HepG2 (cell line): ENCODE data around the gene SUN5. TPM values are rescaled to one million over a fixed set of nuclear protein-coding genes. Genes with fewer than 3 reads are reported as not detected.
A peak's percentile ranks its signal among the peaks of the same experiment; 100 is the strongest.

ENCODE experiments used
- BORCS8-MEF2B ChIP-seq: sonication (generic); formaldehyde crosslinking; IDR thresholded peaks from 2 replicates; pipeline ENCODE4 v1.8.0; 2022; ENCODE audit warnings: mild to moderate bottlenecking, missing genetic modification reagents
- CENPBD1 ChIP-seq: sonication (generic); formaldehyde crosslinking; IDR thresholded peaks from 2 replicates; pipeline ENCODE4 v1.8.0; 2022; ENCODE audit warnings: missing genetic modification reagents, low read depth, mild to moderate bottlenecking, borderline replicate concordance
- CREBL2 ChIP-seq: sonication (generic); formaldehyde crosslinking; IDR thresholded peaks from 2 replicates; pipeline ENCODE4 v1.8.1; 2023; ENCODE audit warnings: missing genetic modification reagents, mild to moderate bottlenecking, borderline replicate concordance
- FUBP1 ChIP-seq: sonication (generic); formaldehyde crosslinking; IDR thresholded peaks from 2 replicates; pipeline ENCODE4 v1.5.1; 2020; ENCODE audit warnings: missing genetic modification reagents, mild to moderate bottlenecking, borderline replicate concordance
- LRRFIP1 ChIP-seq: sonication (generic); formaldehyde crosslinking; conservative IDR thresholded peaks from 2 replicates; pipeline ENCODE4 v1.4.0; 2020; ENCODE audit warnings: missing genetic modification reagents
- MIXL1 ChIP-seq: IDR thresholded peaks from 2 replicates; pipeline ENCODE4 v1.6.1; 2016
- MLLT10 ChIP-seq: sonication (generic); formaldehyde crosslinking; IDR thresholded peaks from 2 replicates; pipeline ENCODE4 v1.4.0; 2020; ENCODE audit warnings: missing genetic modification reagents
- MXD1 ChIP-seq: sonication (generic); formaldehyde crosslinking; IDR thresholded peaks from 2 replicates; pipeline ENCODE4 v1.4.0; 2020; ENCODE audit warnings: mild to moderate bottlenecking, missing genetic modification reagents
- NFIC ChIP-seq: IDR thresholded peaks from 2 replicates; pipeline ENCODE4 v1.6.1; 2012; ENCODE audit warnings: mild to moderate bottlenecking, low read length, inconsistent platforms
- NFKB2 ChIP-seq: sonication (generic); formaldehyde crosslinking; IDR thresholded peaks from 2 replicates; pipeline ENCODE4 v1.4.0; 2020; ENCODE audit warnings: missing genetic modification reagents, borderline replicate concordance
- RBM39 ChIP-seq: fragments of 200-400 bp; formaldehyde crosslinking; IDR thresholded peaks from one replicate; pipeline ENCODE4 v1.6.1; 2018; ENCODE audit warnings: antibody characterized with exemption, mild to moderate bottlenecking, low read depth, low read length; ENCODE audit not compliant: poor library complexity, severe bottlenecking
- SNRNP70 ChIP-seq: fragments of 200-400 bp; formaldehyde crosslinking; IDR thresholded peaks from 2 replicates; pipeline ENCODE4 v1.6.1; 2017; ENCODE audit warnings: mild to moderate bottlenecking, low read depth, low read length, moderate library complexity
- SRSF4 ChIP-seq: fragments of 200-400 bp; formaldehyde crosslinking; IDR thresholded peaks from one replicate; pipeline ENCODE4 v1.6.1; 2018; ENCODE audit warnings: mild to moderate bottlenecking, low read depth, low read length, moderate library complexity; ENCODE audit not compliant: poor library complexity, severe bottlenecking
- ZBTB49 ChIP-seq: sonication (generic); formaldehyde crosslinking; IDR thresholded peaks from 2 replicates; pipeline ENCODE4 v1.4.0; 2020; ENCODE audit warnings: missing genetic modification reagents, borderline replicate concordance
- ZNF367 ChIP-seq: sonication (generic); formaldehyde crosslinking; IDR thresholded peaks from 2 replicates; pipeline ENCODE4 v1.4.0; 2020; ENCODE audit warnings: missing genetic modification reagents, borderline replicate concordance
- ZNF530 ChIP-seq: sonication (generic); formaldehyde crosslinking; IDR thresholded peaks from 2 replicates; pipeline ENCODE4 v1.5.0; 2020; ENCODE audit warnings: low read depth, mild to moderate bottlenecking, missing genetic modification reagents
- ZNF792 ChIP-seq: IDR thresholded peaks from 2 replicates; pipeline ENCODE4 v1.6.1; 2016
- ZNF891 ChIP-seq: sonication (generic); formaldehyde crosslinking; IDR thresholded peaks from 2 replicates; pipeline ENCODE4 v1.5.0; 2020; ENCODE audit warnings: mild to moderate bottlenecking, missing genetic modification reagents
- polyA plus RNA-seq, 8 experiments: library from polyadenylated mRNA; depleted of rRNA in 3 of 8; stranded (reverse) in 7 of 8; unstranded in 1 of 8; fragments of >200 nt; fragmentation: Illumina TruSeq in 4 of 8; extraction: Trizol in 4 of 8; gene quantifications; 2 replicates each; pipeline versions ENCODE4 v1.2.1 to v1.2.3, GENCODE V29; 2011 to 2016; ENCODE audit warnings: low read depth in 4 of 8, missing spikeins in 1 of 8, mixed read lengths in 1 of 8; ENCODE audit not compliant: insufficient read depth in 1 of 8
- total RNA-seq, 5 experiments: library from RNA; depleted of rRNA; stranded (reverse); fragments of >200 nt; fragmentation: Illumina TruSeq; extraction: Trizol; gene quantifications; 2 replicates each; pipeline ENCODE4 v1.2.3, GENCODE V29; 2016; ENCODE audit warnings: low read depth in 1 of 5

Gene SUN5
- total and polyA plus RNA-seq, 2 of the 13 experiments (the other 11 are each of a cell fraction or from before 2014, with no cell fraction given) = not detected

- TF ChIP-seq FUBP1 (CRISPR knock-in tag) = no peak
- no peak for TF ChIP-seq MLLT10 (CRISPR knock-in tag)
- no peak; the same call in 1 of the 2 replicates for TF ChIP-seq ZBTB49
- TF ChIP-seq NFKB2 (CRISPR knock-in tag) = peak; percentile 59; the same call in 1 of the 2 replicates
- TF ChIP-seq ZNF367 (CRISPR knock-in tag) = no peak
- no peak for TF ChIP-seq ZNF530 (CRISPR knock-in tag)
- TF ChIP-seq BORCS8-MEF2B (CRISPR knock-in tag) = no peak
- TF ChIP-seq SNRNP70 = no peak; the same call in 1 of the 2 replicates
- no peak for TF ChIP-seq MIXL1 (CRISPR knock-in tag)
- peak; percentile 51; the same call in 1 of the 2 replicates for TF ChIP-seq NFIC
- TF ChIP-seq CENPBD1 (CRISPR knock-in tag) = no peak
- TF ChIP-seq LRRFIP1 (CRISPR knock-in tag) = 0 out of 2 replicates have a peak, but pooled peaks have one; percentile 45
- no peak; the same call in 1 of the 2 replicates for TF ChIP-seq ZNF792
- no peak for TF ChIP-seq RBM39
- peak; percentile 83 for TF ChIP-seq ZNF891 (CRISPR knock-in tag)
- TF ChIP-seq CREBL2 (CRISPR knock-in tag) = no peak
- no peak for TF ChIP-seq MXD1 (CRISPR knock-in tag)
- TF ChIP-seq SRSF4 = no peak
These were observed 22.8 kb upstream of the SUN5 start (continued) for GRCh38 chr20:33026779-33027759.
